Activated T-cell treated with anti-CD3 and anti-CD28 coated beads, Interleukin-2, amount 50 U/mL, for 4 hours (primary cell): Measurements from ENCODE around the gene CYSRT1. TPM values are rescaled to one million over a fixed set of nuclear protein-coding genes. Genes with fewer than 3 reads are reported as not detected.

Source experiments
- ATAC-seq, 2 donors: fragments of 200-7000 bp; cut with Tn5 transposase; one replicate each; pipeline ENCODE4 v1.10.0; 2021
- DNase-seq: peaks from one replicate; pipeline ENCODE4 v3.0.0-alpha.2; 2020
- H3K27me3 Mint-ChIP-seq: one replicate; pipeline ENCODE4 v1.8.0; 2021; ENCODE audit warnings: low read depth, mixed read lengths
- H3K36me3 Mint-ChIP-seq: one replicate; pipeline ENCODE4 v1.8.0; 2022; ENCODE audit warnings: mixed read lengths; ENCODE audit not compliant: insufficient read depth
- H3K4me1 Mint-ChIP-seq: one replicate; pipeline ENCODE4 v1.8.0; 2021; ENCODE audit warnings: low read depth, mixed read lengths
- H3K4me3 Mint-ChIP-seq: one replicate; pipeline ENCODE4 v1.8.0; 2021; ENCODE audit warnings: mild to moderate bottlenecking, moderate library complexity, mixed read lengths
- H3K9me3 Mint-ChIP-seq: one replicate; pipeline ENCODE4 v1.8.0; 2021; ENCODE audit warnings: mixed read lengths
- total RNA-seq, 3 donors: library from RNA; stranded (reverse); gene quantifications; one replicate each; pipeline ENCODE4 v1.2.1, GENCODE V29; 2021

Gene CYSRT1
- total RNA-seq, 3 donors from 2014 or later: 0.46 to 0.50 TPM; not detected in 1

- Mint-ChIP-seq H3K36me3 (no peaks in the 10 kb centered on the region), H3K9me3 (no peaks in the 10 kb centered on the region), H3K4me1 (peaks cover 6% of the 10 kb centered on the region), H3K27me3 (no peaks in the 10 kb centered on the region), H3K4me3 (peak within 1 kb of the TSS; percentile 79)
- ATAC-seq (peak in 1 of 2 donors; percentile 5), DNase-seq (no peak)
These were observed 2.5 kb upstream of the CYSRT1 start, which contains the start of gene RNF208 for GRCh38 chr9:137222190-137223077. RNF208 (minus strand) TSS chr9:137222240; CDS start chr9:137221212, 1,028 bp downstream.

GRCh38 chr9:137223078-137223970 is 1.6 kb upstream of the CYSRT1 start:
- peak overlapping the region; percentile 79 for H3K4me3 Mint-ChIP-seq
- peaks cover 3% of the 10 kb centered on the region for H3K27me3 Mint-ChIP-seq
- peak; percentile 90 to 91 for ATAC-seq
- peak; percentile 98 for DNase-seq
- H3K9me3 Mint-ChIP-seq: no peaks in the 10 kb centered on the region
- peaks cover 8% of the 10 kb centered on the region for H3K4me1 Mint-ChIP-seq
- no peaks in the 10 kb centered on the region for H3K36me3 Mint-ChIP-seq

GRCh38 chr9:137225699-137226331 is 841 bp downstream of the CYSRT1 start:
- H3K9me3 Mint-ChIP-seq: no peaks in the 10 kb centered on the region
- peaks cover 6% of the 10 kb centered on the region for H3K27me3 Mint-ChIP-seq
- H3K4me1 Mint-ChIP-seq: peaks cover 8% of the 10 kb centered on the region
- ATAC-seq (no peak), DNase-seq (no peak)
- H3K36me3 Mint-ChIP-seq: no peaks in the 10 kb centered on the region
- no peak overlapping the region for H3K4me3 Mint-ChIP-seq

- DNase-seq (no peak), ATAC-seq (no peak)
- Mint-ChIP-seq H3K4me3 (no peak overlapping the region), H3K9me3 (no peaks in the 10 kb centered on the region), H3K36me3 (no peaks in the 10 kb centered on the region), H3K4me1 (peaks cover 8% of the 10 kb centered on the region), H3K27me3 (peaks cover 6% of the 10 kb centered on the region)
These were observed 1.5 kb downstream of the CYSRT1 start for GRCh38 chr9:137226338-137227053.

- Mint-ChIP-seq H3K27me3 (peaks cover 8% of the 10 kb centered on the region), H3K9me3 (no peaks in the 10 kb centered on the region), H3K4me1 (peaks cover 8% of the 10 kb centered on the region), H3K36me3 (no peaks in the 10 kb centered on the region), H3K4me3 (no peak within 1 kb of the TSS)
- peak; percentile 78 for DNase-seq
- peak; percentile 47 to 49 for ATAC-seq
These were observed 2.3 kb downstream of the CYSRT1 start, which contains the start of gene RNF224 for GRCh38 chr9:137227054-137227852. RNF224 (plus strand) TSS chr9:137227502; CDS start chr9:137228336, 834 bp downstream.

GRCh38 chr9:137227853-137228505 is 3.0 kb downstream of the CYSRT1 start:
- no peak for ATAC-seq
- H3K9me3 Mint-ChIP-seq: no peaks in the 10 kb centered on the region
- H3K4me1 Mint-ChIP-seq: peaks cover 7% of the 10 kb centered on the region
- H3K4me3 Mint-ChIP-seq: no peak overlapping the region
- H3K27me3 Mint-ChIP-seq: peaks cover 8% of the 10 kb centered on the region
- H3K36me3 Mint-ChIP-seq: no peaks in the 10 kb centered on the region
- no peak for DNase-seq

GRCh38 chr9:137228506-137228967 is 3.6 kb downstream of the CYSRT1 start:
- ATAC-seq: no peak
- DNase-seq: no peak
- no peaks in the 10 kb centered on the region for H3K36me3 Mint-ChIP-seq
- H3K4me3 Mint-ChIP-seq: no peak overlapping the region
- H3K9me3 Mint-ChIP-seq: no peaks in the 10 kb centered on the region
- peaks cover 8% of the 10 kb centered on the region for H3K27me3 Mint-ChIP-seq
- peaks cover 6% of the 10 kb centered on the region for H3K4me1 Mint-ChIP-seq

- Mint-ChIP-seq H3K4me3 (no peak overlapping the region), H3K27me3 (peaks cover 8% of the 10 kb centered on the region), H3K4me1 (peaks cover 3% of the 10 kb centered on the region), H3K36me3 (no peaks in the 10 kb centered on the region), H3K9me3 (no peaks in the 10 kb centered on the region)
- no peak for DNase-seq
- ATAC-seq: no peak
These were observed 4.3 kb downstream of the CYSRT1 start for GRCh38 chr9:137228968-137229896.

- no peak overlapping the region for H3K4me3 Mint-ChIP-seq
- no peaks in the 10 kb centered on the region for H3K36me3 Mint-ChIP-seq
- H3K9me3 Mint-ChIP-seq: no peaks in the 10 kb centered on the region
- peaks cover 3% of the 10 kb centered on the region for H3K4me1 Mint-ChIP-seq
- no peak for ATAC-seq
- DNase-seq: no peak
- peaks cover 10% of the 10 kb centered on the region for H3K27me3 Mint-ChIP-seq
These were observed 5.1 kb downstream of the CYSRT1 start for GRCh38 chr9:137229903-137230704.

GRCh38 chr9:137230705-137231371 is 5.9 kb downstream of the CYSRT1 start, which contains the start of gene SLC34A3:
SLC34A3 (plus strand) TSS chr9:137230901; CDS start chr9:137231703, 802 bp downstream.
- peaks cover 10% of the 10 kb centered on the region for H3K27me3 Mint-ChIP-seq
- DNase-seq (no peak), ATAC-seq (no peak)
- peaks cover 3% of the 10 kb centered on the region for H3K4me1 Mint-ChIP-seq
- H3K4me3 Mint-ChIP-seq: no peak within 1 kb of the TSS
- no peaks in the 10 kb centered on the region for H3K36me3 Mint-ChIP-seq
- no peaks in the 10 kb centered on the region for H3K9me3 Mint-ChIP-seq
